Bronchial epithelial cell (primary cell): Measurements from ENCODE around the gene THSD4. TPM values are rescaled to one million over a fixed set of nuclear protein-coding genes. Genes with fewer than 3 reads are reported as not detected.

ENCODE experiments used
- DNase-seq: peaks from one replicate; pipeline ENCODE4 v3.0.0-alpha.2; 2010; ENCODE audit warnings: low read depth
- FAIRE-seq: peaks from 2 replicates; lab custom pipeline; 2011; peaks lifted over from hg19 to GRCh38; lab: Jason Lieb, UNC
- H3K27me3 ChIP-seq: 2 replicates; pipeline ENCODE4 v1.5.1; 2011; ENCODE audit warnings: low read length; ENCODE audit not compliant: control insufficient read depth, insufficient read depth
- H3K36me3 ChIP-seq: 2 replicates; pipeline ENCODE4 v1.5.1; 2011; ENCODE audit warnings: low read length; ENCODE audit not compliant: control insufficient read depth, insufficient read depth
- H3K4me3 ChIP-seq: 2 replicates; pipeline ENCODE4 v1.5.1; 2011; ENCODE audit warnings: mild to moderate bottlenecking, low read depth, low read length, control low read depth
- total RNA-seq: library from RNA; depleted of rRNA; stranded (reverse); fragments of >200 nt; gene quantifications from 2 replicates; pipeline ENCODE4 v1.2.1, GENCODE V29; 2014
- TF ChIP-seq, protein P1 (sequence below): IDR thresholded peaks from 2 replicates; pipeline ENCODE4 v1.5.1; 2011; ENCODE audit warnings: mild to moderate bottlenecking, moderate library complexity, low read length, control low read depth, inconsistent platforms; ENCODE audit not compliant: insufficient read depth, severe bottlenecking

Gene THSD4
- total RNA-seq, 1 donor from 2014 or later = 14.5 TPM

DNA sequence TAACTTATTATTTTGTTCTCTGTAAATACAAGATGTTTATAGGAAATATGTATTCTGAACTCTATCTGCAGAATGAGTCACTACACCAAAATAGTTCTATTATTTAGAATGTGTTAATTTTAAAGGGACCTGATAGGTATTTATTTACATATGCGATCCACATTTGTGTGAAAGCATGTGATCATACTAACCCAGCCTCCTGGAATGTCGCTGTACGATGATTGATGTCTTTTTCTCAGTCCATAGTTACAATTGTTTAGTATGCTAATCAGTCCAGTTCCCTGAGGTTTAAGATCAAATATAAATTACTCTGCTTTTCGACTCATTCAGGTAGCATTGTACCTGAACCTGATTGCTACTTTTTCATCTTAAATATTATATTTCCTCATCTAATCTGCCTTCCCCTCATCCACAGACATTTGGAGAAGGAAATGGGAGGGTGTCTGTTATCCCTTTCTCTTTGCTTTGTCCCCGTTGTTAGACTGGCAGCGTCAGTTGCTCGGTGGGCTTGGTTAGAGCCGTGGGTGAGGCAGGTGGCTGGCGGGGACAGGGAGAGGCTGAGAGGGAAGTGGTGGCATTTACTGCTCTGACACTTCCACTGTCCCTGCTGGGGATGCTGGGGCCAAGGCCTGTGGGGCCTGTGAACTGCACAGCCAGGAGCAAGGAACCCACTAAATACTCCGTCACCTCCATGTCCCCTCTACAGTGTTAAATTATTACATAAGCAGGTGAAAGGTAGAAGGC lies 667.3 kb downstream of the THSD4 start:
- no peak overlapping the region for H3K4me3 ChIP-seq
- TF ChIP-seq, protein P1, sequence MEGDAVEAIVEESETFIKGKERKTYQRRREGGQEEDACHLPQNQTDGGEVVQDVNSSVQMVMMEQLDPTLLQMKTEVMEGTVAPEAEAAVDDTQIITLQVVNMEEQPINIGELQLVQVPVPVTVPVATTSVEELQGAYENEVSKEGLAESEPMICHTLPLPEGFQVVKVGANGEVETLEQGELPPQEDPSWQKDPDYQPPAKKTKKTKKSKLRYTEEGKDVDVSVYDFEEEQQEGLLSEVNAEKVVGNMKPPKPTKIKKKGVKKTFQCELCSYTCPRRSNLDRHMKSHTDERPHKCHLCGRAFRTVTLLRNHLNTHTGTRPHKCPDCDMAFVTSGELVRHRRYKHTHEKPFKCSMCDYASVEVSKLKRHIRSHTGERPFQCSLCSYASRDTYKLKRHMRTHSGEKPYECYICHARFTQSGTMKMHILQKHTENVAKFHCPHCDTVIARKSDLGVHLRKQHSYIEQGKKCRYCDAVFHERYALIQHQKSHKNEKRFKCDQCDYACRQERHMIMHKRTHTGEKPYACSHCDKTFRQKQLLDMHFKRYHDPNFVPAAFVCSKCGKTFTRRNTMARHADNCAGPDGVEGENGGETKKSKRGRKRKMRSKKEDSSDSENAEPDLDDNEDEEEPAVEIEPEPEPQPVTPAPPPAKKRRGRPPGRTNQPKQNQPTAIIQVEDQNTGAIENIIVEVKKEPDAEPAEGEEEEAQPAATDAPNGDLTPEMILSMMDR = no peak
- no peaks in the 10 kb centered on the region for H3K36me3 ChIP-seq
- no peak for FAIRE-seq
- no peak for DNase-seq
- H3K27me3 ChIP-seq = no peaks in the 10 kb centered on the region

GRCh38 chr15:71784719-71785118 lies 669.4 kb downstream of the THSD4 start:
- FAIRE-seq = no peak
- DNase-seq = no peak
- Histone ChIP-seq H3K27me3 (no peaks in the 10 kb centered on the region), H3K36me3 (no peaks in the 10 kb centered on the region), H3K4me3 (no peak overlapping the region)
- TF ChIP-seq, protein P1 = peak; percentile 29

DNA sequence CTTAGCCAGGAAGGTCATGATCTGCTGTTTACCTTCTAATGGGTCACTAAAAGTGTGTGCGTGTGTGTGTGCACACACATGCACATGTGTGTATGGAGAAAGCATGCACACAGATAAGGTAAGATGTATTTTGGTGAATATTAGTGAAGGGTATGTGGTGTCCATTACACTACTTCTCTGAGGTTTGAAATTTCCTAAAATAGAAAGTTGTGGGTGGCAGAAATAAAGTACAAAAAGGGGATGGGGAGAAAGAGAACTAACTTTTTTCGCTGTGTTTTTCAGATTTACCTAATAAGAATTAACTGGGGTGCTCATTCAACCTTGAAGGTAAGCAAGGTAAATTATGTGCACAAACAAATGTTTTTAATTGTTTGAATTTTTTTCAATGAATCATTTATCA lies 670.7 kb downstream of the THSD4 start:
- Histone ChIP-seq H3K4me3 (no peak overlapping the region), H3K36me3 (no peaks in the 10 kb centered on the region), H3K27me3 (no peaks in the 10 kb centered on the region)
- TF ChIP-seq, protein P1 = no peak
- no peak for FAIRE-seq
- no peak for DNase-seq

DNA sequence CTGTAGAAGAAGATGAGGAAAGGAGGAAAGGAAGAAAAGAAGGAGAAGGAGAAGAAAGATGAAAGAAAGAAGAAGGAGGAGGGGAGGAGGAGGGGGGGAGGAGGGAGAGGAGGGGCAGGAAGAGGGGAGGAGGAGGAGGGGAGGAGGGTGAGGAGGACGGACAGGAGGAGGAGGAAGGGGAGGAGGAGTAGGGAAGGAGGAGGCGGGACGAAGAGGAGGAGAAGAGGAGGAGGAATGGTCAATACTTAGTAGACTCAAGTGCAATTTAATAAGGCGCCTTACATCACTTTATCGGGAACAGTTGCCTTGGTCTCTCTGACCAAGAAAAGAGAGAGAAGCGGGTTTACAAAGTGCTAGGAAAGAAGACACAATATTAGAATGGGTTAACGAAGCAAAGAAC lies 671.4 kb downstream of the THSD4 start:
- DNase-seq (no peak), FAIRE-seq (no peak)
- Histone ChIP-seq H3K4me3 (no peak overlapping the region), H3K27me3 (no peaks in the 10 kb centered on the region), H3K36me3 (no peaks in the 10 kb centered on the region)
- TF ChIP-seq, protein P1 = no peak

- Histone ChIP-seq H3K4me3 (no peak overlapping the region), H3K36me3 (no peaks in the 10 kb centered on the region), H3K27me3 (no peaks in the 10 kb centered on the region)
- FAIRE-seq (no peak), DNase-seq (no peak)
- TF ChIP-seq, protein P1 = no peak
Measured at GRCh38 chr15:71788646-71789579, 673.6 kb downstream of the THSD4 start.
